ENCODE measurements around the gene SMC5.

DNA sequence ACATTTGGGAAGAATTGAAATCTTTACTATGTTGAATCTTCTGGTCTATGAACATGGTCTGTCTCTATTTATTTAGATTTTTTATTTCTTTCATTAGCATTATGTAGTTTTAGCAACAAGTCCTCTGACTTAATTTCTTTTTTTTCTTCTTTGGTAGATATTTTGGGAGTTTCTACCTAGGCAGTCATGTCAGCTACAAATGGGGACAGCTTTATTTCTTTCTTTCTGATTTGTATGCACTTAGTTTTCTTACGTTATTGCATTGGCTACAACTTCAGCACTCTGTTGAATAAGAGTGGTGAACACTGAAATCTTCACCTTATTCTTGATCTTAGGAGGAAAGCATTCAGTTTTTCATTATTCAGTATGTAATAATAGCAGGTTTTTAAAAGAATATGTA, 33.5 kb downstream of the SMC5 start:
- TF ChIP-seq POLR2A (IDR thresholded peaks at IDR 0.05) = no peak
- TF ChIP-seq, protein P1, sequence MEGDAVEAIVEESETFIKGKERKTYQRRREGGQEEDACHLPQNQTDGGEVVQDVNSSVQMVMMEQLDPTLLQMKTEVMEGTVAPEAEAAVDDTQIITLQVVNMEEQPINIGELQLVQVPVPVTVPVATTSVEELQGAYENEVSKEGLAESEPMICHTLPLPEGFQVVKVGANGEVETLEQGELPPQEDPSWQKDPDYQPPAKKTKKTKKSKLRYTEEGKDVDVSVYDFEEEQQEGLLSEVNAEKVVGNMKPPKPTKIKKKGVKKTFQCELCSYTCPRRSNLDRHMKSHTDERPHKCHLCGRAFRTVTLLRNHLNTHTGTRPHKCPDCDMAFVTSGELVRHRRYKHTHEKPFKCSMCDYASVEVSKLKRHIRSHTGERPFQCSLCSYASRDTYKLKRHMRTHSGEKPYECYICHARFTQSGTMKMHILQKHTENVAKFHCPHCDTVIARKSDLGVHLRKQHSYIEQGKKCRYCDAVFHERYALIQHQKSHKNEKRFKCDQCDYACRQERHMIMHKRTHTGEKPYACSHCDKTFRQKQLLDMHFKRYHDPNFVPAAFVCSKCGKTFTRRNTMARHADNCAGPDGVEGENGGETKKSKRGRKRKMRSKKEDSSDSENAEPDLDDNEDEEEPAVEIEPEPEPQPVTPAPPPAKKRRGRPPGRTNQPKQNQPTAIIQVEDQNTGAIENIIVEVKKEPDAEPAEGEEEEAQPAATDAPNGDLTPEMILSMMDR (IDR thresholded peaks at IDR 0.05) = no peak

Data from uterus (tissue), 2 donors.